Measurements from ENCODE around the gene MRTFA. TPM values are rescaled to one million over a fixed set of nuclear protein-coding genes. Genes with fewer than 3 reads are reported as not detected.

MRTFA gene
- total RNA-seq, 2 donors from 2014 or later = 71.8 to 129 TPM

GRCh38 chr22:40414311-40414710 is 222.2 kb downstream of the MRTFA start:
- DNase-seq (ENCODE audit: low spot score) (no peak), ATAC-seq (ENCODE audit: insufficient number of reproducible peaks, low FRiP score, low read depth) (no peak)
- no peak for TF ChIP-seq CTCF (IDR thresholded peaks at IDR 0.05)
- Histone ChIP-seq H3K27ac (no peak overlapping the region), H3K4me3 (no peak overlapping the region), H3K9me3 (no peaks in the 10 kb centered on the region), H3K27me3 (replicated peaks; ENCODE audit: insufficient read depth) (no peaks in the 10 kb centered on the region), H3K4me1 (ENCODE audit: control insufficient read depth in 1 of 2, low read depth in 2 of 2) (peaks cover 0 to 5% of the 10 kb centered on the region in 2 donors), H3K36me3 (peaks cover 48% of the 10 kb centered on the region)

- no peak for ATAC-seq (ENCODE audit: insufficient number of reproducible peaks, low FRiP score, low read depth)
- H3K27ac ChIP-seq = no peak overlapping the region
- DNase-seq (ENCODE audit: low spot score) = no peak
These were observed 222.6 kb downstream of the MRTFA start for GRCh38 chr22:40413873-40414272.

GRCh38 chr22:40412441-40412840 is 224.1 kb downstream of the MRTFA start:
- no peak for DNase-seq (ENCODE audit: low spot score)
- peaks cover 44% of the 10 kb centered on the region for H3K36me3 ChIP-seq

More at GRCh38 chr22:40413873-40414272, 222.6 kb downstream of the MRTFA start:
- no peak for TF ChIP-seq CTCF (IDR thresholded peaks at IDR 0.05)
- Histone ChIP-seq H3K4me3 (no peak overlapping the region), H3K9me3 (no peaks in the 10 kb centered on the region), H3K4me1 (ENCODE audit: control insufficient read depth in 1 of 2, low read depth in 2 of 2) (peaks cover 0 to 5% of the 10 kb centered on the region in 2 donors), H3K36me3 (peaks cover 46% of the 10 kb centered on the region), H3K27me3 (replicated peaks; ENCODE audit: insufficient read depth) (no peaks in the 10 kb centered on the region)

GRCh38 chr22:40411506-40411861 is 225.0 kb downstream of the MRTFA start:
- peaks cover 44% of the 10 kb centered on the region for H3K36me3 ChIP-seq

More at GRCh38 chr22:40412441-40412840, 224.1 kb downstream of the MRTFA start:
- no peaks in the 10 kb centered on the region for H3K27me3 ChIP-seq (replicated peaks; ENCODE audit: insufficient read depth)
- H3K9me3 ChIP-seq = no peaks in the 10 kb centered on the region
- TF ChIP-seq CTCF (IDR thresholded peaks at IDR 0.05) = no peak
- no peak overlapping the region for H3K27ac ChIP-seq
- H3K4me3 ChIP-seq = no peak overlapping the region
- ATAC-seq (ENCODE audit: insufficient number of reproducible peaks, low FRiP score, low read depth) = no peak
- H3K4me1 ChIP-seq (ENCODE audit: control insufficient read depth in 1 of 2, low read depth in 2 of 2) = peaks cover 0 to 5% of the 10 kb centered on the region in 2 donors

More at GRCh38 chr22:40411506-40411861, 225.0 kb downstream of the MRTFA start:
- no peak for TF ChIP-seq CTCF (IDR thresholded peaks at IDR 0.05)
- DNase-seq (ENCODE audit: low spot score) = no peak
- Histone ChIP-seq H3K27ac (no peak overlapping the region), H3K27me3 (replicated peaks; ENCODE audit: insufficient read depth) (no peaks in the 10 kb centered on the region), H3K9me3 (no peaks in the 10 kb centered on the region), H3K4me1 (ENCODE audit: control insufficient read depth in 1 of 2, low read depth in 2 of 2) (peaks cover 0 to 5% of the 10 kb centered on the region in 2 donors), H3K4me3 (no peak overlapping the region)
- ATAC-seq (ENCODE audit: insufficient number of reproducible peaks, low FRiP score, low read depth) = no peak

Data from thoracic aorta (tissue), 2 donors.